GM23338 (cell line): Measurements from ENCODE around the gene UST. TPM values are rescaled to one million over a fixed set of nuclear protein-coding genes. Genes with fewer than 3 reads are reported as not detected.

Experiments used
- ATAC-seq: fragments of 200-7000 bp; cut with Tn5 transposase; 3 replicates; pipeline ENCODE4 v1.9.1; 2020
- DNase-seq: peaks from one replicate; pipeline ENCODE4 v3.0.0-alpha.2; 2015; ENCODE audit warnings: low spot score
- H2AFZ ChIP-seq: fragments of 200-600 bp; sonication (generic); 2 replicates; pipeline ENCODE4 v1.8.0; 2016; ENCODE audit warnings: antibody characterized with exemption, mild to moderate bottlenecking, moderate library complexity
- H3F3A ChIP-seq: fragments of 200-600 bp; sonication (generic); replicated peaks from 2 replicates; pipeline ENCODE4 v1.8.0; 2017; ENCODE audit warnings: antibody characterized with exemption, mixed run types, low read depth
- H3K27ac ChIP-seq: fragments of 200-600 bp; sonication (generic); 2 replicates; pipeline ENCODE4 v1.6.1; 2016; ENCODE audit warnings: low read depth
- H3K27me3 ChIP-seq: fragments of 200-600 bp; sonication (generic); 2 replicates; pipeline ENCODE4 v1.8.0; 2016; ENCODE audit warnings: mild to moderate bottlenecking, mixed run types, moderate library complexity; ENCODE audit not compliant: insufficient read depth
- H3K36me3 ChIP-seq: fragments of 200-600 bp; sonication (generic); 2 replicates; pipeline ENCODE4 v1.8.0; 2016; ENCODE audit warnings: mild to moderate bottlenecking; ENCODE audit not compliant: insufficient read depth
- H3K4me1 ChIP-seq: fragments of 200-600 bp; sonication (generic); 2 replicates; pipeline ENCODE4 v1.8.0; 2016; ENCODE audit warnings: mild to moderate bottlenecking, moderate library complexity; ENCODE audit not compliant: insufficient read depth
- H3K4me2 ChIP-seq: fragments of 200-600 bp; sonication (generic); 2 replicates; pipeline ENCODE4 v1.7.1; 2017; ENCODE audit warnings: mixed run types
- H3K4me3 ChIP-seq: fragments of 200-600 bp; sonication (generic); 2 replicates; pipeline ENCODE4 v1.6.1; 2016; ENCODE audit warnings: mixed run types
- H3K79me2 ChIP-seq: fragments of 200-600 bp; sonication (generic); replicated peaks from 2 replicates; pipeline ENCODE4 v1.8.0; 2017; ENCODE audit warnings: mild to moderate bottlenecking; ENCODE audit not compliant: insufficient read depth
- H3K9me2 ChIP-seq: fragments of 200-600 bp; sonication (generic); 2 replicates; pipeline ENCODE4 v1.8.0; 2017; ENCODE audit not compliant: insufficient read depth
- H4K20me1 ChIP-seq: fragments of 200-600 bp; sonication (generic); replicated peaks from 2 replicates; pipeline ENCODE4 v1.8.0; 2017; ENCODE audit warnings: mild to moderate bottlenecking; ENCODE audit not compliant: insufficient read depth
- H3K27ac Mint-ChIP-seq: 2 replicates; pipeline ENCODE4 v1.8.0; 2020; ENCODE audit warnings: inconsistent platforms, mild to moderate bottlenecking, moderate library complexity, mixed read lengths
- H3K27me3 Mint-ChIP-seq: 3 replicates; pipeline ENCODE4 v1.8.0; 2022; ENCODE audit warnings: low read depth, mild to moderate bottlenecking, moderate library complexity, mixed read lengths, inconsistent platforms; ENCODE audit not compliant: insufficient read depth, poor library complexity
- H3K36me3 Mint-ChIP-seq: 3 replicates; pipeline ENCODE4 v1.8.0; 2021; ENCODE audit warnings: low read depth, mild to moderate bottlenecking, inconsistent platforms, moderate library complexity, mixed read lengths
- H3K4me1 Mint-ChIP-seq: 3 replicates; pipeline ENCODE4 v1.8.0; 2020; ENCODE audit warnings: mild to moderate bottlenecking, inconsistent platforms, mixed read lengths
- H3K4me3 Mint-ChIP-seq: 3 replicates; pipeline ENCODE4 v1.8.0; 2021; ENCODE audit warnings: moderate library complexity, mild to moderate bottlenecking, inconsistent platforms, mixed read lengths
- H3K9me3 Mint-ChIP-seq: 3 replicates; pipeline ENCODE4 v1.8.0; 2020; ENCODE audit warnings: moderate library complexity, mild to moderate bottlenecking, inconsistent platforms, mixed read lengths
- CREB1 ChIP-seq: fragments of 250-450 bp; sonication (Bioruptor Pico); IDR thresholded peaks from 2 replicates; pipeline ENCODE4 v1.5.0; 2020; ENCODE audit warnings: low read depth, mild to moderate bottlenecking, moderate library complexity
- EZH2 ChIP-seq: fragments of 200-600 bp; sonication (generic); IDR thresholded peaks from one replicate; pipeline ENCODE4 v1.8.0; 2017; ENCODE audit warnings: antibody characterized with exemption, mild to moderate bottlenecking, low read depth; ENCODE audit not compliant: unreplicated experiment
- EZH2phosphoT487 ChIP-seq: fragments of 200-600 bp; sonication (generic); IDR thresholded peaks from one replicate; pipeline ENCODE4 v1.8.1; 2018; ENCODE audit warnings: antibody characterized with exemption; ENCODE audit not compliant: unreplicated experiment
- JUNB ChIP-seq: IDR thresholded peaks from one replicate; pipeline ENCODE4 v1.6.1; 2016; ENCODE audit warnings: antibody characterized with exemption; ENCODE audit not compliant: unreplicated experiment
- NANOG ChIP-seq: IDR thresholded peaks from 2 replicates; pipeline ENCODE4 v1.6.1; 2016; ENCODE audit warnings: antibody characterized with exemption, borderline replicate concordance
- POLR2AphosphoS5 ChIP-seq: IDR thresholded peaks from 2 replicates; pipeline ENCODE4 v1.6.1; 2016; ENCODE audit warnings: antibody characterized with exemption, low read depth
- STAT1 ChIP-seq: IDR thresholded peaks from one replicate; pipeline ENCODE4 v1.6.1; 2016; ENCODE audit warnings: antibody characterized with exemption; ENCODE audit not compliant: unreplicated experiment
- ZNF331 ChIP-seq: fragments of 250-450 bp; sonication (Bioruptor Pico); IDR thresholded peaks from 2 replicates; pipeline ENCODE4 v1.5.0; 2020; ENCODE audit warnings: low read depth, mild to moderate bottlenecking, moderate library complexity
- polyA plus RNA-seq: library from polyadenylated mRNA; unstranded; fragments of >200 nt; fragmentation: Nextera tagmentation; extraction: Ambion mirVana; gene quantifications from 2 replicates; pipeline ENCODE4 v1.2.1, GENCODE V29; 2016
- total RNA-seq: library from RNA; depleted of rRNA; stranded (reverse); fragments of >200 nt; shearing (Covaris generic); gene quantifications from 2 replicates; pipeline ENCODE4 v1.2.3, GENCODE V29; 2014
- TF ChIP-seq, protein P1 (sequence below): IDR thresholded peaks from 2 replicates; pipeline ENCODE4 v1.6.1; 2016; ENCODE audit warnings: antibody characterized with exemption
- TF ChIP-seq, protein P2 (sequence below), 2 experiments: fragments of 200-600 bp in 1 of 2; sonication (generic) in 1 of 2; conservative IDR thresholded peaks; 2 replicates each; pipeline versions ENCODE4 v1.5.1 to v1.6.1; 2016 to 2017; ENCODE audit warnings: antibody characterized with exemption in 2 of 2, low read depth in 2 of 2, mild to moderate bottlenecking in 2 of 2, moderate library complexity in 1 of 2

The UST gene
- total and polyA plus RNA-seq, 2 experiments from 2014 or later = 12.6 to 33.0 TPM

- no peak for TF ChIP-seq EZH2phosphoT487
- no peak overlapping the region for H3K27ac ChIP-seq
These were observed 19.7 kb upstream of the UST start for GRCh38 chr6:148727104-148727503.

DNA sequence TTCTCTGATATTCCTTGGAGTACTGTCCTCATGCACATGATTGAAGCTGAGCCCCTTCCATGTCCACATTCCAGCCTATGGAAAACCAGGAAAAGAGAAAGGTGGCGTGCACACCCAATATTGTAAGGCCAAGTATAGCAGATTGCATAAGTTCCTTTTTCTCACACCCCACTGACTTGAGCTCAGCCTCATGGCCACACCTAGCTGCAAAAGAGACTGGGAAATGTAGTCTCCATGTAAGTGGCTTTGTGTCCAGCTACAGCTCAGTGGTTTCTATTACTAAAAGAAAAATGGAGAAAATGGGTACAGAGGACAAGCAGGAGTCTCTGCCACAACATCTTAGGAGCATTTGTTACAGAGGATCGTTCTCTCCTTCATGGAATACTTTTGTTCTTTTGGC, 10.8 kb upstream of the UST start:
- Histone ChIP-seq H3K27me3 (no peaks in the 10 kb centered on the region), H3K9me2 (peaks cover 35% of the 10 kb centered on the region), H3K4me2 (no peak overlapping the region), H3K4me3 (no peak overlapping the region), H3K4me1 (no peaks in the 10 kb centered on the region; the same call in 1 of the 2 replicates), H3K27ac (no peak overlapping the region), H4K20me1 (no peaks in the 10 kb centered on the region), H2AFZ (no peak overlapping the region; the same call in 1 of the 2 replicates), H3F3A (peaks cover 5% of the 10 kb centered on the region; the same call in 1 of the 2 replicates), H3K36me3 (no peaks in the 10 kb centered on the region), H3K79me2 (no peaks in the 10 kb centered on the region)
- TF ChIP-seq CREB1 = no peak
- no peak for TF ChIP-seq EZH2phosphoT487
- TF ChIP-seq, protein P1, sequence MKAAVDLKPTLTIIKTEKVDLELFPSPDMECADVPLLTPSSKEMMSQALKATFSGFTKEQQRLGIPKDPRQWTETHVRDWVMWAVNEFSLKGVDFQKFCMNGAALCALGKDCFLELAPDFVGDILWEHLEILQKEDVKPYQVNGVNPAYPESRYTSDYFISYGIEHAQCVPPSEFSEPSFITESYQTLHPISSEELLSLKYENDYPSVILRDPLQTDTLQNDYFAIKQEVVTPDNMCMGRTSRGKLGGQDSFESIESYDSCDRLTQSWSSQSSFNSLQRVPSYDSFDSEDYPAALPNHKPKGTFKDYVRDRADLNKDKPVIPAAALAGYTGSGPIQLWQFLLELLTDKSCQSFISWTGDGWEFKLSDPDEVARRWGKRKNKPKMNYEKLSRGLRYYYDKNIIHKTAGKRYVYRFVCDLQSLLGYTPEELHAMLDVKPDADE = no peak
- TF ChIP-seq NANOG = no peak
- TF ChIP-seq STAT1 = no peak
- no peak for TF ChIP-seq ZNF331
- TF ChIP-seq JUNB = no peak
- TF ChIP-seq, protein P2, sequence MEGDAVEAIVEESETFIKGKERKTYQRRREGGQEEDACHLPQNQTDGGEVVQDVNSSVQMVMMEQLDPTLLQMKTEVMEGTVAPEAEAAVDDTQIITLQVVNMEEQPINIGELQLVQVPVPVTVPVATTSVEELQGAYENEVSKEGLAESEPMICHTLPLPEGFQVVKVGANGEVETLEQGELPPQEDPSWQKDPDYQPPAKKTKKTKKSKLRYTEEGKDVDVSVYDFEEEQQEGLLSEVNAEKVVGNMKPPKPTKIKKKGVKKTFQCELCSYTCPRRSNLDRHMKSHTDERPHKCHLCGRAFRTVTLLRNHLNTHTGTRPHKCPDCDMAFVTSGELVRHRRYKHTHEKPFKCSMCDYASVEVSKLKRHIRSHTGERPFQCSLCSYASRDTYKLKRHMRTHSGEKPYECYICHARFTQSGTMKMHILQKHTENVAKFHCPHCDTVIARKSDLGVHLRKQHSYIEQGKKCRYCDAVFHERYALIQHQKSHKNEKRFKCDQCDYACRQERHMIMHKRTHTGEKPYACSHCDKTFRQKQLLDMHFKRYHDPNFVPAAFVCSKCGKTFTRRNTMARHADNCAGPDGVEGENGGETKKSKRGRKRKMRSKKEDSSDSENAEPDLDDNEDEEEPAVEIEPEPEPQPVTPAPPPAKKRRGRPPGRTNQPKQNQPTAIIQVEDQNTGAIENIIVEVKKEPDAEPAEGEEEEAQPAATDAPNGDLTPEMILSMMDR (conservative IDR thresholded peaks at IDR 0.05; ENCODE audit: low read depth in 2 of 2) = no peak
- no peak for TF ChIP-seq EZH2
- TF ChIP-seq POLR2AphosphoS5 = no peak
- H3K36me3 Mint-ChIP-seq = peaks cover 9% of the 10 kb centered on the region
- no peaks in the 10 kb centered on the region; the same call in 2 of the 3 replicates for H3K9me3 Mint-ChIP-seq
- DNase-seq (no peak), ATAC-seq (no peak)
- no peaks in the 10 kb centered on the region for H3K27me3 Mint-ChIP-seq
- no peak overlapping the region for H3K4me3 Mint-ChIP-seq
- H3K27ac Mint-ChIP-seq = no peak overlapping the region
- peaks cover 2% of the 10 kb centered on the region; the same call in 2 of the 3 replicates for H3K4me1 Mint-ChIP-seq

More at GRCh38 chr6:148727104-148727503, 19.7 kb upstream of the UST start:
- no peak overlapping the region for H3K4me2 ChIP-seq
- H3K36me3 ChIP-seq = peaks cover 2% of the 10 kb centered on the region; the same call in 1 of the 2 replicates
- H3K27me3 ChIP-seq = no peaks in the 10 kb centered on the region
- peaks cover 5% of the 10 kb centered on the region for H3K9me2 ChIP-seq
- no peaks in the 10 kb centered on the region for H3K79me2 ChIP-seq
- Mint-ChIP-seq H3K36me3 (peaks cover 12% of the 10 kb centered on the region; the same call in 2 of the 3 replicates), H3K27ac (no peak overlapping the region), H3K4me3 (no peak overlapping the region), H3K9me3 (peaks cover 16% of the 10 kb centered on the region), H3K27me3 (no peaks in the 10 kb centered on the region), H3K4me1 (no peaks in the 10 kb centered on the region; the same call in 2 of the 3 replicates)
- H3F3A ChIP-seq = no peaks in the 10 kb centered on the region
- H3K4me1 ChIP-seq = no peaks in the 10 kb centered on the region
- H2AFZ ChIP-seq = no peak overlapping the region
- DNase-seq = no peak
- ATAC-seq = no peak
- no peak overlapping the region for H3K4me3 ChIP-seq
- no peaks in the 10 kb centered on the region for H4K20me1 ChIP-seq
